Panc1 (cell line): ENCODE measurements around the gene NET1. TPM values are rescaled to one million over a fixed set of nuclear protein-coding genes. Genes with fewer than 3 reads are reported as not detected.

Experiments
- ATAC-seq: fragments of 200-7000 bp; cut with Tn5 transposase; 2 replicates; pipeline ENCODE4 v1.9.1; 2020; ENCODE audit warnings: mild to moderate bottlenecking, moderate library complexity
- BruUV-seq: library from RNA; stranded (reverse); fragments of 400-500 nt; replicated peaks from 2 replicates; lab custom pipeline; 2021; lab: Mats Ljungman, UMichigan
- CTCF ChIA-PET: fragments of 300-600 bp; sonication (Branson Sonifier 250); formaldehyde crosslinking; loops from one replicate; lab custom pipeline; 2022; ENCODE audit warnings: antibody characterized with exemption; lab: Charles Lee
- POLR2A ChIA-PET: fragments of 300-600 bp; sonication (Branson Sonifier 250); formaldehyde crosslinking; loops from one replicate; lab custom pipeline; 2022; ENCODE audit warnings: antibody characterized with exemption; lab: Charles Lee
- DNase-seq: peaks from one replicate; pipeline ENCODE4 v3.0.0-alpha.2; 2010; ENCODE audit warnings: low read depth, low spot score
- H3K27ac ChIP-seq: 2 replicates; pipeline ENCODE4 v1.5.1; 2011; ENCODE audit warnings: mild to moderate bottlenecking, low read length, inconsistent platforms
- H3K27me3 ChIP-seq: fragments of 200-500 bp; sonication (Bioruptor generic); 2 replicates; pipeline ENCODE4 v1.6.0; 2014; ENCODE audit warnings: low read length, inconsistent platforms; ENCODE audit not compliant: control insufficient read depth, insufficient read depth
- H3K36me3 ChIP-seq: fragments of 200-500 bp; sonication (Bioruptor generic); 2 replicates; pipeline ENCODE4 v1.5.1; 2014; ENCODE audit warnings: inconsistent platforms, mild to moderate bottlenecking, low read length, moderate library complexity; ENCODE audit not compliant: control insufficient read depth, insufficient read depth
- H3K4me1 ChIP-seq: 2 replicates; pipeline ENCODE4 v1.5.1; 2011; ENCODE audit warnings: inconsistent platforms, mild to moderate bottlenecking, low read length, moderate library complexity; ENCODE audit not compliant: control insufficient read depth, insufficient read depth
- H3K4me3 ChIP-seq, 2 experiments: 2 replicates each; pipeline ENCODE4 v1.5.1; 2011 to 2012; ENCODE audit warnings: low read depth in 2 of 2, low read length in 2 of 2, mild to moderate bottlenecking in 2 of 2, inconsistent platforms in 1 of 2, moderate library complexity in 1 of 2
- H3K9me3 ChIP-seq: fragments of 200-500 bp; sonication (Bioruptor generic); 2 replicates; pipeline ENCODE4 v1.5.1; 2014; ENCODE audit warnings: low read depth, mild to moderate bottlenecking, inconsistent platforms, low read length, moderate library complexity; ENCODE audit not compliant: control insufficient read depth, insufficient read depth
- POLR2AphosphoS5 ChIP-seq: IDR thresholded peaks from 2 replicates; pipeline ENCODE4 v1.6.1; 2012; ENCODE audit warnings: mild to moderate bottlenecking, low read depth, low read length, moderate library complexity
- SIN3A ChIP-seq: IDR thresholded peaks from 2 replicates; pipeline ENCODE4 v1.6.1; 2012; ENCODE audit warnings: low read depth, mild to moderate bottlenecking, low read length, moderate library complexity, borderline replicate concordance; ENCODE audit not compliant: insufficient read depth
- TCF7L2 ChIP-seq: IDR thresholded peaks from 2 replicates; pipeline ENCODE4 v1.6.1; 2011; ENCODE audit warnings: mild to moderate bottlenecking, low read depth, low read length, inconsistent platforms
- in situ Hi-C: cut with HindIII; loops from 2 replicates; pipeline ENCODE4 v1.10.0; 2016; ENCODE audit warnings: low sequenced_read_pairs, low pct_unique_long_range_greater_than_20kb
- intact Hi-C: fragments of 100-400 bp; cut with micrococcal nuclease; formaldehyde crosslinking; loops from one replicate; pipeline ENCODE4 v1.10.0; 2022; ENCODE audit not compliant: unreplicated experiment
- total RNA-seq: library from RNA; stranded (reverse); gene quantifications from one replicate; pipeline ENCODE4 v1.2.1, GENCODE V29; 2021; ENCODE audit not compliant: unreplicated experiment
- TF ChIP-seq, protein P1 (sequence below): fragments of 450-650 bp; IDR thresholded peaks from 2 replicates; pipeline ENCODE4 v1.5.1; 2017; ENCODE audit warnings: mild to moderate bottlenecking
- TF ChIP-seq, protein P2 (sequence below), 2 experiments: IDR thresholded peaks; 2 replicates each; pipeline ENCODE4 v1.6.1; 2011 to 2012; ENCODE audit warnings: low read depth in 2 of 2, control low read depth in 1 of 2, low read length in 1 of 2, mild to moderate bottlenecking in 1 of 2, moderate library complexity in 1 of 2; ENCODE audit not compliant: insufficient read depth in 1 of 2

The NET1 gene
- total RNA-seq, 1 experiment from 2014 or later = 28.6 TPM

DNA sequence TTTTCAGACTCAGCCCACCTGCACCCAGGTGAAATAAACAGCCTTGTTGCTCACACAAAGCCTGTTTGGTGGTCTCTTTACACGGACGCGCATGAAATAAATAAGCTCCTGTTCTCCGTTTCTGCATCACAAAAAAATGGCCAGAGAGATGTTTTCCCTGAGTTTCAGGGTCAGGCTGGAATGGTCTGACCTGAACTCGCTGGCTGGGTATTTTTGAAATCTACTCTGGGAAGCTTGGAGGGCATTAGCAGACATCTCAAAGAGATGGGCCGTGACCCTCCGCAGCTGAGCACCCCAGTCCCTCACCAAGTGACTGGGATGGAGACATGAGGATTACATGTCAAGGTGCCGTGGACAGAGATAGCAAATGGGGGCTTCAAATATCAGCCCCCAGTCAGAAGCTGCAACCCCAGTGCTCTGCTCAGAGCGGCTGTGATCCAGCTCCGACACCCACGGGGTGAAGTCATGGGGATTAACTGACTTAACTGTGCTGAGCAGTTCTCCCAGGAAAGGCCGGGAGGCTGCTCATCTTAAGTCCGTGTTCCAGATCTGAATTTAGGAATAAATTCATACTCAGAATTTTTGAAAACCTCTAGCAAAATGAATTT lies 64.7 kb downstream of the NET1 start:
- ATAC-seq (no peak), DNase-seq (no peak)
- ChIA-PET POLR2A (no interaction called here), CTCF (no interaction called here)
- BruUV-seq = no TSS peak
- in situ Hi-C loops = no loop called here
- H3K36me3 ChIP-seq = no peaks in the 10 kb centered on the region
- no peak overlapping the region for H3K27ac ChIP-seq
- intact Hi-C loops = no loop called here
- no peaks in the 10 kb centered on the region for H3K27me3 ChIP-seq
- TF ChIP-seq TCF7L2 (no peak), SIN3A (no peak), POLR2AphosphoS5 (no peak)
- TF ChIP-seq, protein P1, sequence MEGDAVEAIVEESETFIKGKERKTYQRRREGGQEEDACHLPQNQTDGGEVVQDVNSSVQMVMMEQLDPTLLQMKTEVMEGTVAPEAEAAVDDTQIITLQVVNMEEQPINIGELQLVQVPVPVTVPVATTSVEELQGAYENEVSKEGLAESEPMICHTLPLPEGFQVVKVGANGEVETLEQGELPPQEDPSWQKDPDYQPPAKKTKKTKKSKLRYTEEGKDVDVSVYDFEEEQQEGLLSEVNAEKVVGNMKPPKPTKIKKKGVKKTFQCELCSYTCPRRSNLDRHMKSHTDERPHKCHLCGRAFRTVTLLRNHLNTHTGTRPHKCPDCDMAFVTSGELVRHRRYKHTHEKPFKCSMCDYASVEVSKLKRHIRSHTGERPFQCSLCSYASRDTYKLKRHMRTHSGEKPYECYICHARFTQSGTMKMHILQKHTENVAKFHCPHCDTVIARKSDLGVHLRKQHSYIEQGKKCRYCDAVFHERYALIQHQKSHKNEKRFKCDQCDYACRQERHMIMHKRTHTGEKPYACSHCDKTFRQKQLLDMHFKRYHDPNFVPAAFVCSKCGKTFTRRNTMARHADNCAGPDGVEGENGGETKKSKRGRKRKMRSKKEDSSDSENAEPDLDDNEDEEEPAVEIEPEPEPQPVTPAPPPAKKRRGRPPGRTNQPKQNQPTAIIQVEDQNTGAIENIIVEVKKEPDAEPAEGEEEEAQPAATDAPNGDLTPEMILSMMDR = no peak
- TF ChIP-seq, protein P2, sequence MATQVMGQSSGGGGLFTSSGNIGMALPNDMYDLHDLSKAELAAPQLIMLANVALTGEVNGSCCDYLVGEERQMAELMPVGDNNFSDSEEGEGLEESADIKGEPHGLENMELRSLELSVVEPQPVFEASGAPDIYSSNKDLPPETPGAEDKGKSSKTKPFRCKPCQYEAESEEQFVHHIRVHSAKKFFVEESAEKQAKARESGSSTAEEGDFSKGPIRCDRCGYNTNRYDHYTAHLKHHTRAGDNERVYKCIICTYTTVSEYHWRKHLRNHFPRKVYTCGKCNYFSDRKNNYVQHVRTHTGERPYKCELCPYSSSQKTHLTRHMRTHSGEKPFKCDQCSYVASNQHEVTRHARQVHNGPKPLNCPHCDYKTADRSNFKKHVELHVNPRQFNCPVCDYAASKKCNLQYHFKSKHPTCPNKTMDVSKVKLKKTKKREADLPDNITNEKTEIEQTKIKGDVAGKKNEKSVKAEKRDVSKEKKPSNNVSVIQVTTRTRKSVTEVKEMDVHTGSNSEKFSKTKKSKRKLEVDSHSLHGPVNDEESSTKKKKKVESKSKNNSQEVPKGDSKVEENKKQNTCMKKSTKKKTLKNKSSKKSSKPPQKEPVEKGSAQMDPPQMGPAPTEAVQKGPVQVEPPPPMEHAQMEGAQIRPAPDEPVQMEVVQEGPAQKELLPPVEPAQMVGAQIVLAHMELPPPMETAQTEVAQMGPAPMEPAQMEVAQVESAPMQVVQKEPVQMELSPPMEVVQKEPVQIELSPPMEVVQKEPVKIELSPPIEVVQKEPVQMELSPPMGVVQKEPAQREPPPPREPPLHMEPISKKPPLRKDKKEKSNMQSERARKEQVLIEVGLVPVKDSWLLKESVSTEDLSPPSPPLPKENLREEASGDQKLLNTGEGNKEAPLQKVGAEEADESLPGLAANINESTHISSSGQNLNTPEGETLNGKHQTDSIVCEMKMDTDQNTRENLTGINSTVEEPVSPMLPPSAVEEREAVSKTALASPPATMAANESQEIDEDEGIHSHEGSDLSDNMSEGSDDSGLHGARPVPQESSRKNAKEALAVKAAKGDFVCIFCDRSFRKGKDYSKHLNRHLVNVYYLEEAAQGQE (IDR thresholded peaks at IDR 0.05; ENCODE audit: insufficient read depth in 1 of 2, low read depth in 2 of 2, low read length in 1 of 2) = no peak
- H3K4me3 ChIP-seq = no peak overlapping the region
- H3K9me3 ChIP-seq = no peaks in the 10 kb centered on the region
- no peaks in the 10 kb centered on the region for H3K4me1 ChIP-seq

DNA sequence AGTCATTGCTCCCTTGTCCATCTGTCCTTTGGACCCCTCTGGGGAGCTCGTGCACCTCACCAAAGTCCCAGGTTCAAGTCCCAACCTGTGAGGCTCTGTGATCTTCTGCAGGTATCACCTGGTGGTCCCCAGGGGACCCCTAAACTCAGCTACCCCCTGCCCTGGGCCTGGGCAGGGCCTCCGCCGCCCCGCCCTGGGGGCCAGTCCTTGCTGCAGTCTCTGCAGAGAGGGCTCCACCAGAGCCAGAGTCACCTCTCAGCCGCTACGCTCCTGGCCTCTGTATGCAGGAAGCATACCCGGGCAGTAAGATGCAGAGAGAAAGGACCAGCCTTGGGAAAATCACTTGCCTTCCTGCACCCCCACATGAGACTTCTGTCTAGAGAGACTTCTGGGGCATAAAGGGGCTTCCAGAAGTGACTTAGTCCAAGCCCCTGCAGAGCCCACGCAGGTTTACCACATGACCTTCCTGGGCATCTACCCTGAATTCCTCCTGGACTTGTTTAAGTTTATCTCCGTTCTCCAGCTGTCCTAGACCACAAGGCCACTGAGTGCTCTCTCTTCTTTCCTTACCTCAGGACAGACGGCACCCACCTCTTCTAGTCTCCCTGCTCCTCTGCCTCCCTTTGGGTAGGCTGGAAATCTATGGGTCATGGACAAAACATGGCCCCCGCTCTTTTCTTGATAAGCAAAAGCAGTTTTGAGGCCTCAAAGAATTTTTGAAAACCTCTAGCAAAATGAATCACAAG lies 65.8 kb downstream of the NET1 start:
- intact Hi-C loops = no loop called here
- CTCF ChIA-PET = no interaction called here

More for the DNA sequence above, 65.8 kb downstream of the NET1 start:
- no peak for ATAC-seq
- no TSS peak for BruUV-seq
- Histone ChIP-seq H3K9me3 (no peaks in the 10 kb centered on the region), H3K36me3 (no peaks in the 10 kb centered on the region), H3K4me3 (no peak overlapping the region), H3K27ac (no peak overlapping the region), H3K4me1 (no peaks in the 10 kb centered on the region), H3K27me3 (no peaks in the 10 kb centered on the region)
- no peak for DNase-seq
- TF ChIP-seq POLR2AphosphoS5 (no peak), TCF7L2 (no peak), SIN3A (no peak)
- TF ChIP-seq, protein P2 (IDR thresholded peaks at IDR 0.05; ENCODE audit: insufficient read depth in 1 of 2, low read depth in 2 of 2, low read length in 1 of 2) = no peak
- TF ChIP-seq, protein P1 = no peak
- POLR2A ChIA-PET = no interaction called here
- in situ Hi-C loops = no loop called here
